ENCODE results near the gene PCDHGA4. TPM values are rescaled to one million over a fixed set of nuclear protein-coding genes. Genes with fewer than 3 reads are reported as not detected.

PCDHGA4 gene
- total RNA-seq, 4 donors from 2014 or later: 0.12 to 2.9 (median 1.1) TPM

- peaks cover 0 to 95% (median 56%) of the 10 kb centered on the region in 3 donors for H3K9me3 ChIP-seq
- 34 to 36% methylated on average over 21 to 26 of the region's 29 CpGs for WGBS, 2 donors
- H3K36me3 ChIP-seq: no peaks in the 10 kb centered on the region
- H3K27ac ChIP-seq: no peak within 1 kb of the TSS
- TF ChIP-seq POLR2A (IDR thresholded peaks at IDR 0.05) (no peak), CTCF (IDR thresholded peaks at IDR 0.05) (peak in 3 of 6 experiments; percentile 8 to 45 (median 26))
- intact Hi-C loops (cut with DNase I): no loop called here
- DNase-seq: no peak
- no peaks in the 10 kb centered on the region for H3K4me1 ChIP-seq
- H3K27me3 ChIP-seq: peaks cover 0 to 64% (median 0%) of the 10 kb centered on the region in 4 donors
- peak within 1 kb of the TSS in 2 of 4 donors; percentile 8 to 41 for H3K4me3 ChIP-seq
These were observed 4.8 kb upstream of the PCDHGA4 start, which contains the start of gene PCDHGB1 for GRCh38 chr5:141349917-141350619. TSS of gene PCDHGB1 (plus strand) at chr5:141350099. CDS start at chr5:141350261, 162 bp downstream.

- WGBS, 2 donors: 26% methylated on average over 8 of the region's 36 CpGs; no CpG with 5 or more reads in 1 of the 2 donors
- H3K4me3 ChIP-seq: no peak overlapping the region
- DNase-seq: no peak
These were observed 3.2 kb upstream of the PCDHGA4 start for GRCh38 chr5:141351591-141351990.

GRCh38 chr5:141355641-141356040 lies 820 bp downstream of the PCDHGA4 start:
- Histone ChIP-seq H3K4me1 (no peaks in the 10 kb centered on the region), H3K4me3 (peak overlapping the region in 2 of 4 donors; percentile 26 to 47), H3K27ac (no peak overlapping the region), H3K36me3 (no peaks in the 10 kb centered on the region), H3K9me3 (peaks cover 5 to 98% (median 76%) of the 10 kb centered on the region in 3 donors), H3K27me3 (peaks cover 0 to 43% (median 0%) of the 10 kb centered on the region in 4 donors)
- intact Hi-C loops (cut with DNase I): no loop called here
- TF ChIP-seq POLR2A (IDR thresholded peaks at IDR 0.05) (no peak), CTCF (IDR thresholded peaks at IDR 0.05) (no peak)
- 73 to 75% methylated on average over 20 to 24 of the region's 24 CpGs for WGBS, 2 donors
- DNase-seq: no peak

More at GRCh38 chr5:141351591-141351990, 3.2 kb upstream of the PCDHGA4 start:
- no peak for TF ChIP-seq CTCF (IDR thresholded peaks at IDR 0.05)
- TF ChIP-seq POLR2A (IDR thresholded peaks at IDR 0.05): no peak
- H3K9me3 ChIP-seq: peaks cover 0 to 95% (median 66%) of the 10 kb centered on the region in 3 donors
- no peaks in the 10 kb centered on the region for H3K36me3 ChIP-seq
- intact Hi-C loops (cut with DNase I): no loop called here
- H3K4me1 ChIP-seq: no peaks in the 10 kb centered on the region
- H3K27me3 ChIP-seq: peaks cover 0 to 57% (median 0%) of the 10 kb centered on the region in 4 donors
- no peak overlapping the region for H3K27ac ChIP-seq

GRCh38 chr5:141356133-141356532 lies 1.3 kb downstream of the PCDHGA4 start:
- no peak for DNase-seq
- TF ChIP-seq CTCF (IDR thresholded peaks at IDR 0.05): no peak
- TF ChIP-seq POLR2A (IDR thresholded peaks at IDR 0.05): no peak
- Histone ChIP-seq H3K36me3 (no peaks in the 10 kb centered on the region), H3K27ac (no peak overlapping the region), H3K27me3 (peaks cover 0 to 43% (median 0%) of the 10 kb centered on the region in 4 donors), H3K9me3 (peaks cover 5 to 98% (median 76%) of the 10 kb centered on the region in 3 donors), H3K4me1 (no peaks in the 10 kb centered on the region), H3K4me3 (no peak overlapping the region)
- WGBS, 2 donors: 67 to 69% methylated on average over 4 to 5 of the region's 5 CpGs
- intact Hi-C loops (cut with DNase I): no loop called here

- WGBS, 2 donors: 65% methylated on average over 12 of the region's 19 CpGs; no CpG with 5 or more reads in 1 of the 2 donors
- DNase-seq: no peak
- Histone ChIP-seq H3K4me1 (no peaks in the 10 kb centered on the region), H3K27ac (no peak overlapping the region), H3K9me3 (peaks cover 5 to 98% (median 76%) of the 10 kb centered on the region in 3 donors), H3K36me3 (no peaks in the 10 kb centered on the region), H3K4me3 (peak overlapping the region in 1 of 4 donors; percentile 16), H3K27me3 (peaks cover 0 to 43% (median 0%) of the 10 kb centered on the region in 4 donors)
- intact Hi-C loops (cut with DNase I): no loop called here
- TF ChIP-seq CTCF (IDR thresholded peaks at IDR 0.05) (no peak), POLR2A (IDR thresholded peaks at IDR 0.05) (no peak)
These were observed 2.1 kb downstream of the PCDHGA4 start for GRCh38 chr5:141356950-141357349.
